ENCODE results near the gene METTL25B. TPM values are rescaled to one million over a fixed set of nuclear protein-coding genes. Genes with fewer than 3 reads are reported as not detected.

The METTL25B gene
- total RNA-seq, 2 donors from 2014 or later, result 33.0 to 37.4 TPM

Other genes starting within 250 kb of the METTL25B start
- gene MEF2D, start 227.7 kb upstream of the METTL25B start, total RNA-seq, result 10 to 100 TPM; 48.1 to 62.2 TPM
- 1 to 10 TPM; 3.4 to 6.4 TPM for gene IQGAP3, start 155.9 kb upstream of the METTL25B start, total RNA-seq
- gene TTC24, start 148.7 kb upstream of the METTL25B start, total RNA-seq, result 1 to 10 TPM; 1.8 to 2.2 TPM
- 10 to 100 TPM; 54.0 to 67.5 TPM for gene NAXE, start 136.7 kb upstream of the METTL25B start, total RNA-seq
- gene GPATCH4, start 127.0 kb upstream of the METTL25B start, total RNA-seq, result 100 to 1,000 TPM in 1 of 2 donors, 10 to 100 TPM in 1; 47.9 to 135 TPM
- gene HAPLN2, start 109.1 kb upstream of the METTL25B start, total RNA-seq, result not detected
- gene BCAN, start 86.4 kb upstream of the METTL25B start, total RNA-seq, result under 1 TPM; 0.36 to 0.67 TPM
- gene NES, start 51.1 kb upstream of the METTL25B start, total RNA-seq, result not detected
- gene CRABP2, start 22.9 kb upstream of the METTL25B start, total RNA-seq, result 1 to 10 TPM; 2.4 to 4.6 TPM
- 10 to 100 TPM; 67.5 to 97.5 TPM for gene ISG20L2, start 297 bp downstream of the METTL25B start, total RNA-seq
- 10 to 100 TPM; 52.9 to 71.2 TPM for gene MRPL24, start 12.6 kb downstream of the METTL25B start, total RNA-seq
- 100 to 1,000 TPM; 208 to 308 TPM for gene HDGF, start 23.2 kb downstream of the METTL25B start, total RNA-seq
- gene PRCC, start 39.1 kb downstream of the METTL25B start, total RNA-seq, result 100 to 1,000 TPM in 1 of 2 donors, 10 to 100 TPM in 1; 86.2 to 116 TPM
- 100 to 1,000 TPM; 153 to 188 TPM for gene SH2D2A, start 88.4 kb downstream of the METTL25B start, total RNA-seq
- under 1 TPM; 0.14 TPM for gene INSRR, start 130.6 kb downstream of the METTL25B start, total RNA-seq
- gene NTRK1, start 132.4 kb downstream of the METTL25B start, total RNA-seq, result 1 to 10 TPM; 1.4 to 8.1 TPM
- gene PEAR1, start 165.2 kb downstream of the METTL25B start, total RNA-seq, result under 1 TPM in 1 of 2 donors, not detected in 1; 0.64 TPM
- gene LRRC71, start 192.2 kb downstream of the METTL25B start, total RNA-seq, result not detected

All from natural killer cell treated with Interleukin-12 subunit alpha and Interleukin-12 subunit beta and Interleukin-15 and Interleukin-18, amount 100 ng/mL, for 72 hours (primary cell).